Cardiac fibroblast (primary cell): Measurements from ENCODE around the gene APOC3.
A peak's percentile ranks its signal among the peaks of the same experiment; 100 is the strongest.

Source experiments
- DNase-seq, 2 donors: peaks; one replicate each; pipeline versions ENCODE4 v3.0.0 to v3.0.0-alpha.2; 2010; ENCODE audit warnings: low read depth in 2 of 2
- H3K4me3 ChIP-seq, 2 donors: replicated peaks in 1 of 2; 1 replicate in 1 of 2; 2 replicates in 1 of 2; pipeline ENCODE4 v1.5.1; 2011; ENCODE audit warnings: low read depth in 2 of 2, low read length in 2 of 2, mild to moderate bottlenecking in 2 of 2, moderate library complexity in 1 of 2
- TF ChIP-seq, protein P1 (sequence below): IDR thresholded peaks from one replicate; pipeline ENCODE4 v1.5.1; 2011; ENCODE audit warnings: low read depth, mild to moderate bottlenecking, low read length, inconsistent platforms

APOC3 gene

GRCh38 chr11:116857936-116858335 lies 28.2 kb downstream of the APOC3 start:
- no peak overlapping the region for H3K4me3 ChIP-seq
- no peak for DNase-seq
- TF ChIP-seq, protein P1, sequence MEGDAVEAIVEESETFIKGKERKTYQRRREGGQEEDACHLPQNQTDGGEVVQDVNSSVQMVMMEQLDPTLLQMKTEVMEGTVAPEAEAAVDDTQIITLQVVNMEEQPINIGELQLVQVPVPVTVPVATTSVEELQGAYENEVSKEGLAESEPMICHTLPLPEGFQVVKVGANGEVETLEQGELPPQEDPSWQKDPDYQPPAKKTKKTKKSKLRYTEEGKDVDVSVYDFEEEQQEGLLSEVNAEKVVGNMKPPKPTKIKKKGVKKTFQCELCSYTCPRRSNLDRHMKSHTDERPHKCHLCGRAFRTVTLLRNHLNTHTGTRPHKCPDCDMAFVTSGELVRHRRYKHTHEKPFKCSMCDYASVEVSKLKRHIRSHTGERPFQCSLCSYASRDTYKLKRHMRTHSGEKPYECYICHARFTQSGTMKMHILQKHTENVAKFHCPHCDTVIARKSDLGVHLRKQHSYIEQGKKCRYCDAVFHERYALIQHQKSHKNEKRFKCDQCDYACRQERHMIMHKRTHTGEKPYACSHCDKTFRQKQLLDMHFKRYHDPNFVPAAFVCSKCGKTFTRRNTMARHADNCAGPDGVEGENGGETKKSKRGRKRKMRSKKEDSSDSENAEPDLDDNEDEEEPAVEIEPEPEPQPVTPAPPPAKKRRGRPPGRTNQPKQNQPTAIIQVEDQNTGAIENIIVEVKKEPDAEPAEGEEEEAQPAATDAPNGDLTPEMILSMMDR = no peak

GRCh38 chr11:116859175-116859574 lies 29.5 kb downstream of the APOC3 start:
- no peak overlapping the region for H3K4me3 ChIP-seq
- TF ChIP-seq, protein P1 = no peak
- no peak for DNase-seq

DNA sequence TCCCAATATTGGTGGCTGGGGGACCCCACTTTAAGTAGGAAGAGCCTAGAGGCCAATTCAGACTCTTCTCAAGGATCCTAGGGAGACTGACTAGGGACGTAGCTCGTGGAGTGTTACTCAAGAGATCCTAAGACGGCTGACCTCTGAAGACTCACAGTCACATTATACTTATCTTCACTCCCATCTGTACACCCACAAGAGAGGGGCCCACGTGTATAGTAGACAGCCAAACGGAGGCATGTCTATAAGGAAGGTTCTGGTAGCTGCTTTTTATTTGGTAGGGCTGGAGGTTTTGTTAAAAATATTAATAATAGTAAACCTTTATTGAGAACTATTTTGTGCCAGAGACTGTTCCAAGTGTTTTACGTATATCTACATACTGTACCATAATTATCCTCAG lies 30.6 kb downstream of the APOC3 start:
- TF ChIP-seq, protein P1 = no peak
- DNase-seq = no peak
- no peak overlapping the region for H3K4me3 ChIP-seq

DNA sequence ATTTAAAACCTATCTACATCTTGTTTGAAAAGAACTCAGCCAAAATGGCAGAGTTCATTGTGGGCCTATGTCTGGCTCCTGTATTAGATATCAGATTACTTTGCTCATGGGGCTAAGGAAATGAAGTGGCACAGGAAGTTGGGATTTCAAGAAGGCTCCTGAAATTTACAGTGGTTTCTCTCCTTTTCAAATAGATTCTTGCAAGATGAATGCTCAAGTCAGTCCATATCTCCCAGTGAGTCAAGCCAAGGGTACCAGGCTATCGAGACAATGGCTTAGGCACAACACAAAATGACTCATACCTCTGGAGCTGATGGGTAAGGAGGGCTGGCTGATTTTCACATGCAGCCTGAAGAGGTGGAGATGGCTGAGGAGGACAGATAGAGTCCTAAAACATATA lies 31.8 kb downstream of the APOC3 start:
- H3K4me3 ChIP-seq = no peak overlapping the region
- TF ChIP-seq, protein P1 = no peak
- DNase-seq = peak; percentile 58 to 83

DNA sequence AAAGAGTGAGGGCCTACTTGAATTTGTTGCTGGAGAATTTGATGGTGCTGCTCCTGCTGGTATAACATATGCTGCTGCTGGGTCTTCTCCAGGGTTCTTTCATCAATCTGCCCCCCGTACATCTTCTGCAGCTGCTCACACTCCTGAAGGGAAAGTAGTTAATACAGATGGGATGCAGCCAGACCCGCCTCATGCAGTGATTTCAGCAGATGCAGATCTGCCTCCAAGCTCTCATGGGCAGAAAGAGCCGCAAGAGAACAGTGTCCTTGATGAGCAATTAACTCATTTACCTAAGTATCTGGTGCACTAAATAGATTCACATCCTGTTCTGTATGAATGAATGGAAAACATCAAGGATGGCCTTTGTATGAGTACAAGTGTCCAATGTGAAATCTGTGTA lies 32.5 kb downstream of the APOC3 start:
- TF ChIP-seq, protein P1 = no peak
- H3K4me3 ChIP-seq = no peak overlapping the region
- no peak for DNase-seq

DNA sequence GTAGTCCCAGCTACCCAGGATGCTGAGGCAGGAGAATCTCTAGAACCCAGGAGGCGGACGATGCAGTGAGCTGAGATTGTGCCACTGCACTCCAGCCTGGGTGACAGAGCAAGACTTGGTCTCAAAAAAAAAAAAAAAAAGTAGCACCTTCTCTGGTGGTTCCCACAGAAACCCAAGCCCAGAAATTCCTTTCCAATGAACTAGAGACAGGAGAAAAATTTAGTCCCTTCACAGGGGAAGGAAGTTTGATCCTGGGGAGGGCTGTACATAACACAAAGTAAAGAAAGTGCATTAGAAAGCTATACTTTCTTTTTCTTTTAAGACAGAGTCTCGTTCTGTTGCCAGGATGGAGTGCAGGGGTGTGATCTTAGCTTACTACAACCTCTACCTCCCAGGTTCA lies 33.2 kb downstream of the APOC3 start:
- no peak for DNase-seq
- H3K4me3 ChIP-seq = no peak overlapping the region
- TF ChIP-seq, protein P1 = no peak

DNA sequence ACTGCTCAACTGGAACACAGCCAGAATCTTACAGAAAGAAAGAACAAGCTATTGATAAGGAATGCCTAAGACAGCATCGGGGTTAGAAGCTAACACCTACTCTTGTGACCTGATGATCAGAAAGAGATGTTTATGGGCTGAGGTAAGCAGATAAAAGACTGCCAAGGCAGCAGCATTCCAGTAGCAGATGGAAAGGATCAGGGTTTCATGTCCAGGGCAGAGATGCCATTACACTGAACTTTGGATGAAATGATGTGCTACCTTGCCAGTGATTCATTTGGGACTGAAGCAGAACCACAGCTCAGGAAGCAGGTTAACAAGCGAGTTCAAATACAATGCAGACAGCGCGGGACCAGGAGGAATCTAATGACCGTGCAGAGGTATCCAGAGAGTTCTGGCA lies 34.8 kb downstream of the APOC3 start:
- no peak for DNase-seq
- H3K4me3 ChIP-seq = no peak overlapping the region
- TF ChIP-seq, protein P1 = no peak
